KOPT-K1 (cell line): ENCODE results near the gene PDE4B.

Experiments used
- H3K27ac ChIP-seq: fragments of 200-600 bp; sonication (generic); 2 replicates; pipeline ENCODE4 v1.5.1; 2016; ENCODE audit warnings: antibody characterized with exemption, mild to moderate bottlenecking, low read depth, low read length; ENCODE audit not compliant: poor library complexity, severe bottlenecking
- H3K36me3 ChIP-seq: fragments of 200-600 bp; sonication (generic); 2 replicates; pipeline ENCODE4 v1.5.1; 2017; ENCODE audit warnings: antibody characterized with exemption, mild to moderate bottlenecking, low read length, moderate library complexity; ENCODE audit not compliant: insufficient read depth
- H3K9me3 ChIP-seq: fragments of 200-600 bp; sonication (generic); 2 replicates; pipeline ENCODE4 v1.5.1; 2017; ENCODE audit warnings: antibody characterized with exemption, low read length, mild to moderate bottlenecking; ENCODE audit not compliant: insufficient read depth, poor library complexity, severe bottlenecking

PDE4B gene

DNA sequence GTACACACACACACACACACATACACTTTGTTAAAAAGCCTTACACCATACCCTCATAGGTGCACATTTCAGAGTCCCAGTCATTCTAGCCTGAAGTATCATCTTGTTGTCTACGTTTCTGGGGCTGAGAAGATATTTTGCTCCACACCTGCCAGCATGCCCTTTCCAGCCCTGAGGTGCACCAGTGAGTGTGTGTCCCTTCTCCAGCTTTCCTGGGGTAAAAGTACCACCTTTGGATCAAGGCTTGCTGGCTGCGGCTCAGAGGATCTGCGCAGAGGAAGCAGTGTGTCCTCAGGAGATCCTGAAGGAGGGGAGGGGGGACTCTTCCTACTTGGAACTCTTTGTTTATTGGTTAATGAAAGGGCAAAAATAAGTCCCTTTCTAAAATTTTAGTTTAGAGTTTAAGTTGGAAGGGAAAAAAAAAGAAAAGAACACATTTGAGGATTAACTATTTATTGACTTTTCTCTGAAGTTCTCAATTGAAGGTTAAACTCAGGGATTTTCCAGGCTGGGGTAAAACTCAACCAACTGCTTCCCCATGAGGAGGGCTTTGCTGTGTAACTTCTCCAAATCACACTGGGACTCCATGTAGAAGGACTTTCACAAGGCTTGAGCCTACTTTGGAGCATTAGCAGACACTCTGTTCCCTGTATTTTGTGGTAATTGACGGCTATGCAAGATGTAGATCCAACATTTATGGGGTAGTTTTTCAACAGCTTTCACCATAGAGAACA, 540.9 kb downstream of the PDE4B start:
- Histone ChIP-seq H3K9me3 (no peaks in the 10 kb centered on the region), H3K36me3 (no peaks in the 10 kb centered on the region), H3K27ac (no peak overlapping the region)

DNA sequence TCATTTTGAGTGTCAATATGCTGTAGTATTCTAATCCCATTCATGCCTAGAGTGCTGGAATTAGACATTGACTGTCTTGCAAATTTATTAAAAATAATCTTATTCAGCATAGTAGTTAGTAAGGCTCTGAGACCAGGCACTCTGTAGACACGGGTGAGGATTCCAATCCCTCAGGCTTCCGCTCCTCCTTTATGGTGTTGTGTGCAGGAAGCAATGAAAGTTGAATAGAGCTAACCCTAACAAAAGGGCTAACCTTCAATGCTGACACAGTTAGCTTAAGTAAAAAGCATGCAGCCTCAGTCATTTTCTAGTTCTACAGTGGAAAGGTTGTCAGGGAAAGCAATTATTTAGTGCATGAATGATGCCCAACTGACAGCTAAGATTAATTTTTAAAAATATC, 541.6 kb downstream of the PDE4B start:
- no peak overlapping the region for H3K27ac ChIP-seq
- no peaks in the 10 kb centered on the region for H3K36me3 ChIP-seq
- no peaks in the 10 kb centered on the region for H3K9me3 ChIP-seq

DNA sequence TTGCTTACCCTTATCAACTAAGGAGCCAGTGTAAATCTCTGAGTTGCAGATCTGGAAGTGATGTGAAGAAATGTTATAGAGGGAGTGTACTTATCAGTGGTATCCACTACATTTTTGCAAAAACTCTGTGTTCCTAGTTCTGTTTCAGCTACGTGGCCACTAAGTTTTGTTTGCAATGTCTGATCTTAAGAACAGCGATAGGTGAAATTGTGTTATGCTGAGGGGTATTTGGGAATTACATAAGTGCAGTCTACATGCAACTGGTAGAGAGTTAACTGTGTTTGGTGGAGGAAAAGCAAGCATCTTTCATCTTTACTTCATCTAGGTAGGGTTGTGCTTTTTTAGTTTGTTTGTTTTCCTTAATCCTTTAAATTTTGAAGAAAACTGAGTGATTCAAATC, 542.4 kb downstream of the PDE4B start:
- no peaks in the 10 kb centered on the region for H3K9me3 ChIP-seq
- H3K36me3 ChIP-seq: no peaks in the 10 kb centered on the region
- no peak overlapping the region for H3K27ac ChIP-seq

DNA sequence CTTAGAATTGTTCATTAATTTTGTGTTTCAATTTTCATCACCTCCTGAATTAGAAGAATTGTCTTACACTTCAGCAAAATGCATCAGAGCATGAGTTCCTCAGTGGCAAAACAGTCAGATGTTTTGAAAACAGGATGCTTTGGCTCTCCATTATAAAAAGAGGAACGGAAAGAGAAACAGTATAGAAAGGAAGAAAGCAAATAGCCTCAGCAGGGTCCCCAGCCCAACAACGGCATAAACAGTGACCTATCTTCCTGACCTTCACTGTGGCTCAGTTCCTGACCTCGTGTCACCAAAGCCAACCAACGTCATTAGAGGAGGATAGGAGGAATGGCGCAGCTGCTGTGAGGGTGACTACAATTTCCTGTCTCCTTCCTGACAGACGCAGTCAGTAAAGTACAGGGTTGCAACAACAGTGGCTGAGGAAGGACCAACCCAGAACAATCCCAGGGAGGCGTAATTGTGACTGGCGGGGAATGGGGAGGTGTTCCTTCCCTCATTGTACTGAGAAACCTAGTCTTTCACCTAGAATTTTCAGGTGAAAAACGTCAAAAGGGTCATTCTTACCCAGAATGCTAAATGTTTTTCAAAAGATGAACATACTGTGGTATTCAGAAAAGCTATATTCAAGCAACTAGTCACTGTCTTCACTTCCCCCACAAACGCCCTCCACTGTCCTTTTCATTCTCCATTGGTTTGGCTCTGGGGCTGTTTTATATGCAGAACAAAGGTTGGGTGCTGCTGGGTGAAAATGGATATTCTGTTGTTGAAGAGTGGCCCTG, 543.4 kb downstream of the PDE4B start:
- Histone ChIP-seq H3K9me3 (no peaks in the 10 kb centered on the region), H3K27ac (no peak overlapping the region)

DNA sequence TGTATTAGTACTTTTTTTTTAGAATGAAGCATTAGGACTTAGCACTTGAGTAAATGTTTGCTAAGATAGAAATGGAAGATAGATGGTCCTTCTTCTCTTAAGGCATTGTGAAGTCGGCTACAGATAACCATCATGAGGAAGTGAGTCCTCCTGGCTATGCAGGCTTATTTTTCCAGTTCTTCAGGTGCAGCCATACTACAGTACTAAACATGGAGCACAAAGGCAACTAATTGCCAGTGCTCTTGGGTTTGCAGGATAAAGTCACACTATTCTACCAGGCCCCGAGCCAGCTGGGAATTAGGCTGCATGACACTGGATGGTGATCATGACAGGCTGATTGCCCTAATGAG, 543.9 kb downstream of the PDE4B start:
- Histone ChIP-seq H3K36me3 (no peaks in the 10 kb centered on the region), H3K9me3 (no peaks in the 10 kb centered on the region), H3K27ac (no peak overlapping the region)

More for the DNA sequence above, 543.4 kb downstream of the PDE4B start:
- H3K36me3 ChIP-seq: no peaks in the 10 kb centered on the region

DNA sequence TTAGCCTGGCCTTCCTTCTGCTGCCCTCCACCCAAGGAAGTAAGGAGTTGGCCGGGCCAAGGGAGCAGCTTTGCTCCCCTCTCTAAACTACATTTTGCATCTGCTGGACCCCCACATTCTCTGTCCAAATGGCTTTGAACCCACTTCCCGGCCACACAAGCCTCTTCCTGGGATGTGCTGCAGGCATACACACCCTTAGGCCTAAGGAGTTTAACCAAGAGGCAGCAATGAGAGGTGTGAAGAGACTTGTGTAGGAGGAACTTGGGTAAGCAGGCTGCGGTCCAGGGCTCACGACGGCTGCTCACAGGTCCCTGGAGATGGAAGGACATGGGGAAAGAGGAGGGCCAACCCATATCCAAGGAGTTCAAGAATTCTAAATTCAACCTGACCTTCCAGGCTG, 544.6 kb downstream of the PDE4B start:
- no peak overlapping the region for H3K27ac ChIP-seq
- no peaks in the 10 kb centered on the region for H3K9me3 ChIP-seq
- H3K36me3 ChIP-seq: no peaks in the 10 kb centered on the region

DNA sequence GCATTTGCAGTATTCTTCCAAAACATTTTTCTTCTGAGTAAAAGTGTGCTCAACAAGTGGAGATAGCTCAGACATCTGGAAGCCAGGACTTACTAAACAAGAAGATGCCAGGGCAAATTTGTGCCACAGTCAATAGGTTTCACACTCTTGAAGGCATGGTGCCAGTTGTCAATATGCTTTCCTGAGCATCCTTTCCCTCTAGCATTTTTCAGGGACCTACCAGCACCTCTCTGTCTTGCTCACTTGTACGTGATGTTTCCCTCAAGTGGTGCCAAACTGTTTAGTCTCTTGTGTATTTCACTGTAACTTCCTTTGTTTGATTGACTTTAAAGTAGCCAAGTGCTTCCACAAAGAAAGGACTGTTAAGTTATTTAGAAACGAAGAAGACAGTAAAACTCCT, 547.2 kb downstream of the PDE4B start:
- Histone ChIP-seq H3K36me3 (no peaks in the 10 kb centered on the region), H3K27ac (no peak overlapping the region), H3K9me3 (no peaks in the 10 kb centered on the region)

DNA sequence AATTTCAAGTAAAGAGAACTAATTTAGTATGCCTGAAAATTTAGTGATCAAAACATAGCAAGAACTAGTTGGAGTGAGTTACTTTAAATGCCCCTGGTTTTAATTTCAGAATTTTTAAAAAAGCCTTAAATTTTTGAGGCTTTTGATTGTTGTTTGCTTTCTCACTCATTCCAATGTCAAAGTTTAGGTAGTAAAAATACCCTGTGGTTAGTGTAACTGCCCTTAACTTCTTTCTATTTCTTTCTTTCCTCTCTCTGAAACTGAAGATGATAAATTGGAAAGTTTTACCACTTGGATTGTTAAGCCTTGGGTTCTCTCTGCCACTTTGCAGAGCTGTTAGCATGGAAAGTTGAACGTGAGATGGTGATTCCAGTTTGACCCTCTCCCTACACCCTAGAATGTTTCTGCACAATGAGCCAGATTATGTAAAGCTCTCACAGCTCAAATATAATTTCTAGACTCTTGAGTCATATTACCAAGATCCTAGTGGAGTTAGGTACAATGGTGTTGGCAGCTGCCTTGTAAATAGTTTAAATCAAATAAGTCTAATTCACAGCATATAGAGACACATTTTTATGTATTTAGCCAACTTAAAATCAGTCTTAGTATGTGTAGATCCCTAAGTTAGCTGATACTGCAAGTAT, 548.9 kb downstream of the PDE4B start:
- Histone ChIP-seq H3K9me3 (no peaks in the 10 kb centered on the region), H3K36me3 (no peaks in the 10 kb centered on the region), H3K27ac (no peak overlapping the region)

DNA sequence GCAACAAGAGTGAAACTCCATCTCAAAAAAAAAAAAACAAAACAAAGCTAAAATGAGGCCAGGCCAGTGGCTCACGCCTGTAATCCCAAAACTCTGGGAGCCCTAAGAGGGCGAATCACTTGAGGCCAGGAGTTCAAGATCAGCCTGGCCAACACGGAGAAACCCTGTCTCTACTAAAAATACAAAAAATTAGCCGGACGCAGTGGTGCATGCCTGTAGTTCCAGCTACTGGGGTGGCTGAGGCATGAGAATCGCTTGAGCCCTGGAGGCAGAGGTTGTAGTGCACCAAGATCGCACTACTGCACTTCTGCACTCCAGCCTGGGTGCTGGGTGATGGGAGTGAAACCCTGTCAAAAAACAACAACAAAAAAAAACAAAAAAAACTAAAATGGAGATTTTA, 550.0 kb downstream of the PDE4B start:
- Histone ChIP-seq H3K27ac (no peak overlapping the region), H3K9me3 (no peaks in the 10 kb centered on the region), H3K36me3 (no peaks in the 10 kb centered on the region)

DNA sequence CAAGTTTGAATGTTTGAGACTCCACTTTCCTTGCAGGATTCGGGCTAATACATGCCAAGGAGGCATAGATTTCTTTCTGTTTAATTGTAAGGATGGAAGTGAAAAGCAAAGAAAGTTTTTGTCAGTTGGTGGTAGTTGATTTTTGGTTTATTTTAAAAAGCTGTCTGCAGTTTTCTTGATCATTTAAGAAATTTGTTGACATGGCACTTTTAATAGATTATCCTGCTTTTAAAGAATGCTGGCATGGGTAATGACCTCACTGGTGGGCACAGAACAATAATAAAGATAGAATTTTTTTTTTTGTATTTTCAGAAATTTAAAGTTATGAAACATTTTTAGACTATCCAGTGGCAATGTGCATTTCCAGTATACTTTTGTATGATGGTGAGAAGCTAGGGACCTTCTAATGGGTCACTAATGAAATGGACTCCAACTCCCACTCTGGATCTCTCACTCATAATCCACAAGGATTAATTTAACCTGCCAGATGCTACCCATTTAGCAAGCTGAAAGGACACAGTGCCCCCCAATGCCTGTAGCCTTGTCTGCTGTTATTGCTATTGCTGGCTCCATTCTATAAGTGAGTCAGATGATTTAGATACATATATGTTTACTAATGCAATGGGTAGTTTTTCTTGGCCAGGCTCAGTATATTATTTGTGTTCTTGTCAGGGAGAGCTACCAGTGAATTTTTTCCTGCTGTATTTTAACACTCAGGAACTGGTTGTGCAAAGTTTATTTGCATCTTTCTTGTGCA, 551.1 kb downstream of the PDE4B start:
- Histone ChIP-seq H3K27ac (no peak overlapping the region), H3K9me3 (no peaks in the 10 kb centered on the region), H3K36me3 (no peaks in the 10 kb centered on the region)

DNA sequence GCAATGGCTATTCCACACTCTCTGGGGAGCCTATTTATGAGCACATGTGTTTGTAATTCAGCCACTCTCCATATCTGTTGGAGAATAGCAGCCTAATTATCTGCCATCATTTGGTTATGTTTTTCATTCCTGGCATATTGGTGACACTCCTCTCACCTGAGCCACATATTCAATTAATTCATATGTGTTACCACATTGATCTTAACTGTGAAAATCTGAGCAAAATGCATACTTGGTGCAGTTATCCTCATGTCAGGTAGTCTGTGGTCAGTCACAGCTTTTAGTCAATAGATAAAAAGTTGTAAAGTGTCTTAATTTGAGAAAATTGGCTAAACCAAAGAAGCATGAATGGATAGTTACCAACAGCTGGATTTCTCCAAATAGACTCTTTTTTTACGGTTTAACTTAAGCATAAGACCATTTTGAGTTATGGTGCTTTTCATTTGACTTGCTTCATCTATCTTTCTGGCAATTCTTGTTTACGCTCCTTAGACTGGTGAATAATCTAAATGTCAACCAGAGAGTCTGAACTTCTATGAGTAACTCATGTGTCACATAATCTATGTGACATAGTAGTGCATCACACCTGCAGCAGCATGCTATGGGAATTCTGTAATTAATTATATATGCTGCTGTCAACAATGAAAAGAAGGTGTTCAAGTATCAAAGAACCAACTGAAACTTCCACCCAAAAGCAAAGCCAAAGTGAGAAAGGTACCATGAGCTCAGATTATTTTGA, 553.5 kb downstream of the PDE4B start:
- Histone ChIP-seq H3K36me3 (no peaks in the 10 kb centered on the region), H3K27ac (no peak overlapping the region)

DNA sequence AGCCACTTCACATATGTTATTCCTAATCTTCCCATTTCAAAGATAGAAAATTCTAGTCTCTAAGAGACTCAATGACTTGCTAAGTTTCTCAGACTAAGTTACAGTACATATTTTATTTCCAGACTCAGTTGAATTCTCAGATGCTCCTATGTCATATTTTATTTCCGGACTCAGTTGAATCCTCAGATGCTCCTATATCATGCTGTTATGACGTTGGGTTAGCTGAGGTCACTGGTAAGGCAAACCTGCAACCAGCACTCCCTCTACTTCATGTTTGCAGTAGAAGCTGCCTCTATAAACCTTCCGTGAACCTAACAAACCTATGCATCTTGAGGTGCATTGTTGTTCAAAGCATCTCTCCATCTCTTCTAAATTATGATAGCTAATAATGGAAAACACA, 554.2 kb downstream of the PDE4B start:
- no peaks in the 10 kb centered on the region for H3K36me3 ChIP-seq
- no peak overlapping the region for H3K27ac ChIP-seq
- no peaks in the 10 kb centered on the region for H3K9me3 ChIP-seq

More for the DNA sequence above, 553.5 kb downstream of the PDE4B start:
- H3K9me3 ChIP-seq: no peaks in the 10 kb centered on the region

DNA sequence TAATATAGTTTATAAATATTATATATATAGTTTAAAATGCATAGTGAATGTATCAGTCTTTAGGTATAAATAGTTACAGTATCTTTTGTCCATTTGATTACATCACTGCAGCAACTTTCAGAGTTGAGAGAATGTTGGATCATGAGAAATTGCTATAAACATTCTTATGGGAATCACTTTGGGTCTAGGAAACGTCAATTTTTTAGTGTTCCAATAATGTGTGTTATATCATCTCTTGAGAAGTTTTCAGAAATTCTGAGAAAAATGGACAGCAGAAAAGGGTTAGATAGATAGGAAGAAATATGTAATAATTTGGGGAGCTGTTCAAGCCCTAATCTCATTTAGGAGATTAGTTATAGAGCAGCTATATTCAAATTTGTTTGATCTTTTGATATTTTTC, 556.1 kb downstream of the PDE4B start:
- Histone ChIP-seq H3K27ac (no peak overlapping the region), H3K9me3 (no peaks in the 10 kb centered on the region)

DNA sequence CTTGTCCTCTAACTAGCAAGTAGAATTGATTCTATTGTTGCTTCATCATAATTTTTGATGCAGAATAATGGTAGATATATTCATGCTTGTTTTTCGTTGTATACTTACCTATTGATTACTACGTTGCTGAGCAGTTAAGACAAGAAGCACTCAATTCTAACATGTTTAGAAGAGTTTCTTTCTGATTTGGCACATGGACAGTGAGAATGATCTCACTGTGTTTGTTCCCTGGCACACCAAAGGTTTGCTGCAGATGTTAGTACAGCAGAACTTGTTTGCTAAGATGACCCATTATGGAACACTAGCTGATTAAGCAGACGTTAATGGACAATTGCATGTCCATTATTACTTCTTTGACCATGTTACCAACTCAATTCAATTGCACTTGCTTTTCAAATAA, 556.5 kb downstream of the PDE4B start:
- Histone ChIP-seq H3K27ac (no peak overlapping the region), H3K36me3 (no peaks in the 10 kb centered on the region), H3K9me3 (no peaks in the 10 kb centered on the region)

More for the DNA sequence above, 556.1 kb downstream of the PDE4B start:
- H3K36me3 ChIP-seq: no peaks in the 10 kb centered on the region
